Measurements from ENCODE around the gene DNM1L. TPM values are rescaled to one million over a fixed set of nuclear protein-coding genes. Genes with fewer than 3 reads are reported as not detected.
A peak's percentile ranks its signal among the peaks of the same experiment; 100 is the strongest.
"Not testable (repeated sequence)": the region's sequence is repeated elsewhere in the genome, so short reads cannot be mapped to it uniquely, and the experiment has no call there.

DNM1L gene
- total and polyA plus RNA-seq, 2 donors = 39.0 to 139 TPM

DNA sequence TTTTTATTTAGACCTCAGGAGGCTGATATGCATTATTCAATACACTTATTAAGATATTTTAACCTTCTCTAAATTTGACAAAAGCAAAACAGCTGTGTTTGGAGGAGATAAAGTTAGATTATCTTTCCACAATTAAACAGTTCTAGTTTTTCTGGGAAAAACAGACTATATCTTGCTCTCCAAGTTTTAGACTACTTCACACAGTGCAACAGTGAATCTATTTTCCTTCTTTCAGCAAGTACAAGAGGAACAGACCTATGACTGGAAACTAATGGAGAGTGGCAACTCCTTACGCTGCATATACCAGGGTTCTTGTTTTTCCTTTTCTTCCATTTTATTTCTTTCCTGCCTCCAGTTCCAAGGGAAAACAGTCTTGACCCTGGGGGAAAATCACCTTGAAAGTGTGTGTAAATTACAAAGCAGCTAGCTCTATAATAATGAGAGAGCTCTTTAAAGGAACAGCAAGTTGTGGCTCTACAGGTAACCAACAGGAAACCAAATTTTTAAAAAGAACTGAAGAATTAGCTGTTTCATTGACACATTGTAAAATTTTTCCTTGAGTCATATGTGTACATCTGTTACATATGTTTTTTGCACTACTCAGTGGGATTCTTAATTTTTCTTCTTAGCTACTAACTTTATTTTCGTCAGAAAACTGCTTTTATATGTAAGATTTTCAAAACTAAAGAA is 27.4 kb downstream of the DNM1L start:
- Histone ChIP-seq H3K27ac (ENCODE audit: low read depth) (no peak overlapping the region), H3K4me3 (ENCODE audit: low read depth, low read length) (no peak overlapping the region), H3K4me1 (ENCODE audit: insufficient read depth) (no peaks in the 10 kb centered on the region), H3K36me3 (ENCODE audit: insufficient read depth) (no peaks in the 10 kb centered on the region)
- WGBS = 89% methylated on average over 2 of the region's 2 CpGs
- no peak for DNase-seq (ENCODE audit: extremely low spot score)

GRCh38 chr12:32708926-32709325 is 29.8 kb downstream of the DNM1L start:
- no peak for DNase-seq (ENCODE audit: extremely low spot score)
- Histone ChIP-seq H3K36me3 (ENCODE audit: insufficient read depth) (peaks cover 4% of the 10 kb centered on the region), H3K4me1 (ENCODE audit: insufficient read depth) (no peaks in the 10 kb centered on the region), H3K4me3 (ENCODE audit: low read depth, low read length) (no peak overlapping the region), H3K27ac (ENCODE audit: low read depth) (no peak overlapping the region)
- 90% methylated on average over 2 of the region's 2 CpGs for WGBS

DNA sequence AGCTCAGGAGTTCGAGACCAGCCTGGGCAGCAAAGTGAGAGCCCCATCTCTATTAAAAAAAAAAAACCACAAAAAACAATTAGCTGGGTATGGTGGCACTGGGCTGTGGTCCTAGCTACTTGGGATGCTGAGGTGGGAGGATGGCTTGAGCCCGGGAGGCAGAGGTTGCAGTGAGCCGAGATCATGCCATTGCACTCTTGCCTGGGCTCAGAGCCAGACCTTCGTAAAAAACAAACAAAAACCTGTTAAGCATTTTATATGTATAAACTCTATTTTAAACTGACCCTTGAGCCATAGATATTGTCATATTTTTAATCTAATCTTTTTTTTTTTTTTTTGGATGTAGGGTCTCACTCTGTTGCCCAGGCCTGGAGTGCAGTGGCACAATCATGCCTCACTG is 35.7 kb downstream of the DNM1L start:
- no peak overlapping the region for H3K27ac ChIP-seq (ENCODE audit: low read depth)
- H3K4me3 ChIP-seq (ENCODE audit: low read depth, low read length) = no peak overlapping the region
- no peak for DNase-seq (ENCODE audit: extremely low spot score)
- no peaks in the 10 kb centered on the region for H3K4me1 ChIP-seq (ENCODE audit: insufficient read depth)
- H3K36me3 ChIP-seq (ENCODE audit: insufficient read depth) = peaks cover 4% of the 10 kb centered on the region
- WGBS = 80% methylated on average over 4 of the region's 4 CpGs

DNA sequence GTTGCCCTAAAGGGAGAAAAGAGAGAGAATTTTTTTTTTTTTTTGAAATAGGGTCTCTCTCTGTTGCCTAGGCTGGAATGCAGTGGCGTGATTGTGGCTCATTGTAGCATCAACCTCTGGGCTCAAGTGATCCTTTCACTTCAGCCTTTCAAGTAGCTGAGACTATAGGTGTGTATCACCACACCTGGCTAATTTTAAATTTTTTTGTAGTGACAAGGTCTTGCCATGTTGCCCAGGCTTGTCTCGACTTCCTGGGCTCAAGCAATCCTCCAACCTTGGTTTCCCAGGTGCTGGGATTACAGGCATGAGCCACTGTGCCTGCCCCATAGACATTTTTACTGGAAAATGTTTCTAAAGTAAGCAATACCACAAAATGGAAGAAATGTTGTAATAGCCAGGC is 39.8 kb downstream of the DNM1L start:
- 95% methylated on average over 2 of the region's 2 CpGs for WGBS
- Histone ChIP-seq H3K27ac (ENCODE audit: low read depth) (no peak overlapping the region), H3K4me1 (ENCODE audit: insufficient read depth) (no peaks in the 10 kb centered on the region), H3K36me3 (ENCODE audit: insufficient read depth) (peaks cover 1% of the 10 kb centered on the region), H3K4me3 (ENCODE audit: low read depth, low read length) (no peak overlapping the region)
- DNase-seq (ENCODE audit: extremely low spot score) = no peak

- H3K4me1 ChIP-seq (ENCODE audit: insufficient read depth); H3K27ac ChIP-seq (ENCODE audit: low read depth); H3K36me3 ChIP-seq (ENCODE audit: insufficient read depth); DNase-seq (ENCODE audit: extremely low spot score); H3K4me3 ChIP-seq (ENCODE audit: low read depth, low read length): not testable (repeated sequence)
- over 99% methylated on average over 3 of the region's 3 CpGs for WGBS
Measured at GRCh38 chr12:32725308-32725707, 46.2 kb downstream of the DNM1L start.

DNA sequence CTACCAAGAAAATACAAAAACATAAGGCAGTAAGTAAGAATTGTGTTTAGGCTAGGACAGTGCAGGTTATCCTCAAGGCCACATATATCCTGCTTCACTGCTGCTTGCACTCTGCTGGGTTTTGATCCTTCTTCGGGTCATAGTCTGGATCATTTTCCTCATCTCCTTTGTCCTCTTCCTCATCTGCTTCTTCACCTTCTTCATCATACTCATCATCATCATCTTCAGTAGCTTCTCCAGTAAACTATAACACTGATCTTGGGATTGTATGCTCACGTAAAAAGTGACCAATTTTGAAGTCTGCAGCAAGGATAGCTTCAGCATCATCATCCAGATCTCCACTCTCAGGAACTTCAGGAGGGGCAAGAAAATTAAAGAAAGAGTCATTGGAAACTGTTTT is 47.2 kb downstream of the DNM1L start:
- no peak overlapping the region for H3K27ac ChIP-seq (ENCODE audit: low read depth)
- no peak overlapping the region for H3K4me3 ChIP-seq (ENCODE audit: low read depth, low read length)
- H3K4me1 ChIP-seq (ENCODE audit: insufficient read depth) = no peaks in the 10 kb centered on the region
- DNase-seq (ENCODE audit: extremely low spot score) = no peak
- H3K36me3 ChIP-seq (ENCODE audit: insufficient read depth) = peaks cover 1% of the 10 kb centered on the region
- WGBS = 99% methylated on average over 2 of the region's 2 CpGs

- no peak for DNase-seq (ENCODE audit: extremely low spot score)
- WGBS = 76% methylated on average over 3 of the region's 3 CpGs
- Histone ChIP-seq H3K4me3 (ENCODE audit: low read depth, low read length) (no peak overlapping the region), H3K27ac (ENCODE audit: low read depth) (no peak overlapping the region), H3K36me3 (ENCODE audit: insufficient read depth) (peaks cover 1% of the 10 kb centered on the region), H3K4me1 (ENCODE audit: insufficient read depth) (no peaks in the 10 kb centered on the region)
Measured at GRCh38 chr12:32727237-32727636, 48.1 kb downstream of the DNM1L start.

GRCh38 chr12:32734952-32735351 is 55.9 kb downstream of the DNM1L start:
- H3K4me1 ChIP-seq (ENCODE audit: insufficient read depth) = no peaks in the 10 kb centered on the region
- 96% methylated on average over 1 of the region's 1 CpG for WGBS
- no peak overlapping the region for H3K27ac ChIP-seq (ENCODE audit: low read depth)
- peaks cover 6% of the 10 kb centered on the region for H3K36me3 ChIP-seq (ENCODE audit: insufficient read depth)
- H3K4me3 ChIP-seq (ENCODE audit: low read depth, low read length) = no peak overlapping the region
- DNase-seq (ENCODE audit: extremely low spot score) = no peak

DNA sequence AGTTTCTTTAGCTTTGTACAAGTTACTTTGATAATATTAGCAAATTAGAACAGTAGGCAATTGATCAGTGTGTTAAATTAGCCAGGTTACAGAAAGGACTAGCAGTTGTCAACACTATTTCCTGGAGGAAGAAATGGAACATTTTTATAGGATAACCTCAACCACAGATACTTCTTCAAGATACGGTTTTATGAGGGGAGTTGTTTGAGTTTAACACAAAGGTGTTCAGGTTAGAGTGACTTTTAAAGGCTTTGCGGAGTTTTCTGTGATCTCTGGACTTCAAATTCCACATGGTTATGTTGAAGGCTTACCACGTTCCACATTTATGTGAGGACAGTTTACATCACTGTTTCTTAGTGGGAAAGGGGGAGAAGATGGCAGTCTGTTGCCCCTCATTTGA is 57.3 kb downstream of the DNM1L start:
- Histone ChIP-seq H3K36me3 (ENCODE audit: insufficient read depth) (peaks cover 5% of the 10 kb centered on the region), H3K27ac (ENCODE audit: low read depth) (no peak overlapping the region), H3K4me3 (ENCODE audit: low read depth, low read length) (no peak overlapping the region), H3K4me1 (ENCODE audit: insufficient read depth) (no peaks in the 10 kb centered on the region)
- WGBS = 50% methylated on average over 3 of the region's 3 CpGs
- no peak for DNase-seq (ENCODE audit: extremely low spot score)

GRCh38 chr12:32737715-32738114 is 58.6 kb downstream of the DNM1L start:
- Histone ChIP-seq H3K4me1 (ENCODE audit: insufficient read depth) (no peaks in the 10 kb centered on the region), H3K27ac (ENCODE audit: low read depth) (no peak overlapping the region), H3K36me3 (ENCODE audit: insufficient read depth) (peaks cover 6% of the 10 kb centered on the region), H3K4me3 (ENCODE audit: low read depth, low read length) (no peak overlapping the region)
- no peak for DNase-seq (ENCODE audit: extremely low spot score)
- 92% methylated on average over 2 of the region's 2 CpGs for WGBS

GRCh38 chr12:32739279-32739678 is 60.2 kb downstream of the DNM1L start:
- 95% methylated on average over 2 of the region's 2 CpGs for WGBS
- peaks cover 8% of the 10 kb centered on the region for H3K36me3 ChIP-seq (ENCODE audit: insufficient read depth)

DNA sequence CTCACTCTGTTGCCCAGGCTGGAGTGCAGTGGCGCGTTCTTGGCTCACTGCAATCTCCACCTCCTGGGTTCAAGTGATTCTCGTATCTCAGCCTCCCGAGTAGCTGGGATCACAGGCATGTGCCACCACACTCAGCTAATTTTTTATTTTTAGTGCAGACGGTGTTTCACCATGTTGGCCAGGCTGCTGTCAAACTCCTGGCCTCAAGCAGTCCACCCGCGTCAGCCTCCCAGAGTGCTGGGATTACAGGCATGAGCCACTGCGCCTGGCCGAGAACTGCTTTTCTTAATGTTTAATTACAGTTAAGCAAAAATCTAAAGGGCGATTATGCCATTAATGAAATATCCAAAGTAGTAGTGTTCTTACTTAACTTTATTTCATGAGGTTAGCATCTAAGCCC is 63.0 kb downstream of the DNM1L start:
- no peak for DNase-seq (ENCODE audit: extremely low spot score)
- WGBS = 95% methylated on average over 10 of the region's 10 CpGs
- peaks cover 3% of the 10 kb centered on the region for H3K36me3 ChIP-seq (ENCODE audit: insufficient read depth)
- no peak overlapping the region for H3K4me3 ChIP-seq (ENCODE audit: low read depth, low read length)
- no peaks in the 10 kb centered on the region for H3K4me1 ChIP-seq (ENCODE audit: insufficient read depth)
- H3K27ac ChIP-seq (ENCODE audit: low read depth) = no peak overlapping the region

More at GRCh38 chr12:32739279-32739678, 60.2 kb downstream of the DNM1L start:
- H3K4me1 ChIP-seq (ENCODE audit: insufficient read depth) = no peaks in the 10 kb centered on the region
- DNase-seq (ENCODE audit: extremely low spot score) = no peak
- no peak overlapping the region for H3K27ac ChIP-seq (ENCODE audit: low read depth)
- no peak overlapping the region for H3K4me3 ChIP-seq (ENCODE audit: low read depth, low read length)

GRCh38 chr12:32743264-32743663 is 64.2 kb downstream of the DNM1L start:
- no peaks in the 10 kb centered on the region for H3K4me1 ChIP-seq (ENCODE audit: insufficient read depth)
- DNase-seq (ENCODE audit: extremely low spot score) = no peak
- no peak overlapping the region for H3K27ac ChIP-seq (ENCODE audit: low read depth)
- no peak overlapping the region for H3K4me3 ChIP-seq (ENCODE audit: low read depth, low read length)
- WGBS = 90% methylated on average over 2 of the region's 2 CpGs
- peaks cover 3% of the 10 kb centered on the region for H3K36me3 ChIP-seq (ENCODE audit: insufficient read depth)

DNA sequence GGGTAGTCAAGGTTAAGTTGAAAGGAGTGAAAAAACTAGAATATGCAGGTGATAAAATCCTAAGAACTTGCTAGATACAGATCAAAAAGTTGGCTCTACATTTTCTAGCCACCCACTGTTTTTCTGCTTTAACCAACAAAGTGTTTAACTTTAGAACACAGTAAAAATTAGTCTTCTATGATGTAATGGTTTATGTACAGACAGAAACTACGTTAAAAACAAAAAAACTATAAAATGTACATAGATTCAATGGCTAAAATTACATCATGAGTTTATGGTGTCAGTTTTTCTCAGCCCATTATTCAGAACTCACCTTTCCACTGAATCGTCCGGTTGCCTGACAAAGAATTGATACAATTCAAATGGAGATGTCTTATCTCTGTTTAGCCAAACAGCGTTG is 74.5 kb downstream of the DNM1L start:
- Histone ChIP-seq H3K27ac (ENCODE audit: low read depth) (no peak overlapping the region), H3K4me1 (ENCODE audit: insufficient read depth) (no peaks in the 10 kb centered on the region), H3K36me3 (ENCODE audit: insufficient read depth) (peaks cover 2% of the 10 kb centered on the region), H3K4me3 (ENCODE audit: low read depth, low read length) (no peak overlapping the region)
- WGBS = 49% methylated on average over 4 of the region's 4 CpGs
- no peak for DNase-seq (ENCODE audit: extremely low spot score)

DNA sequence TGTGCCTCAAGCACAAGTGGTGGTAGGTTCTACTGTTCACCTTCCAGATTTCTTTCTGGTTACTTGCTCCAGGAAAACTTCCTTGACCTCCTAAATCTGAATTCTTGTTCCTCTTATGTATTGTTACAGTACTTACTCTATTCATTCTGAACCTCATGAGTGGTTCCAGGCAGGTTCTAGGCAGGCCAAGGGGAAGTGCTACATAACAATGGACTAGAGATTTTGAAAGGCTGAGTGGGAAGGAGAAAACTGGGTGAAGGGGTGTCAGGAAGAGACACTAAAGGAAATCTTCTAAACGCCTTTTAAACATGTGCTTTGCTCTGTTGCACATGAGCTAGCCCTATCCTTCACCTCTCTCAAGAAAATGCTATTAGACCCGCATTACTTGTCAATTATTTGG is 75.0 kb downstream of the DNM1L start:
- Histone ChIP-seq H3K36me3 (ENCODE audit: insufficient read depth) (peaks cover under 1% of the 10 kb centered on the region), H3K4me1 (ENCODE audit: insufficient read depth) (no peaks in the 10 kb centered on the region), H3K27ac (ENCODE audit: low read depth) (no peak overlapping the region), H3K4me3 (ENCODE audit: low read depth, low read length) (peak overlapping the region; percentile 57)
- no peak for DNase-seq (ENCODE audit: extremely low spot score)
- 45% methylated on average over 2 of the region's 2 CpGs for WGBS

Measured in urinary bladder (tissue), 4 donors.